HG03469 (cell line): ENCODE results near the gene SLC29A4.
"Not testable (repeated sequence)": the region's sequence is repeated elsewhere in the genome, so short reads cannot be mapped to it uniquely, and the experiment has no call there.

ENCODE experiments used
- ATAC-seq: cut with Tn5 transposase; IDR thresholded peaks from one replicate; pipeline ENCODE4 v1.9.1; 2021; ENCODE audit warnings: mild to moderate bottlenecking, moderate library complexity, moderate number of reproducible peaks; ENCODE audit not compliant: unreplicated experiment

SLC29A4 gene

GRCh38 chr7:5282543-5283316, at the start of gene SLC29A4:
Gene SLC29A4 (plus strand): TSS chr7:5282943. CDS start chr7:5287817, 4,874 bp downstream.
- no peak for ATAC-seq

GRCh38 chr7:5234852-5235831, 47.6 kb upstream of the SLC29A4 start:
- ATAC-seq = no peak

- no peak for ATAC-seq
Observed at GRCh38 chr7:5237286-5237685, 45.5 kb upstream of the SLC29A4 start.

- no peak for ATAC-seq
Observed at GRCh38 chr7:5238500-5238899, 44.2 kb upstream of the SLC29A4 start.

GRCh38 chr7:5243261-5243660, 39.5 kb upstream of the SLC29A4 start:
- ATAC-seq = no peak

- no peak for ATAC-seq
Observed at GRCh38 chr7:5248201-5248885, 34.4 kb upstream of the SLC29A4 start.

- ATAC-seq = not testable (repeated sequence)
Observed at GRCh38 chr7:5250787-5251186, 32.0 kb upstream of the SLC29A4 start.

GRCh38 chr7:5253529-5253928, 29.2 kb upstream of the SLC29A4 start:
- not testable (repeated sequence) for ATAC-seq

GRCh38 chr7:5254371-5254770, 28.4 kb upstream of the SLC29A4 start:
- not testable (repeated sequence) for ATAC-seq

- ATAC-seq = no peak
Observed at GRCh38 chr7:5255832-5256231, 26.9 kb upstream of the SLC29A4 start.

- ATAC-seq = not testable (repeated sequence)
Observed at GRCh38 chr7:5260530-5261068, 22.1 kb upstream of the SLC29A4 start.

- ATAC-seq = not testable (repeated sequence)
Observed at GRCh38 chr7:5263066-5263465, 19.7 kb upstream of the SLC29A4 start.

GRCh38 chr7:5265320-5266190, 17.2 kb upstream of the SLC29A4 start:
- no peak for ATAC-seq

- ATAC-seq = no peak
Observed at GRCh38 chr7:5266191-5267028, 16.3 kb upstream of the SLC29A4 start.

GRCh38 chr7:5267829-5268228, 14.9 kb upstream of the SLC29A4 start:
- not testable (repeated sequence) for ATAC-seq

GRCh38 chr7:5269992-5270657, 12.6 kb upstream of the SLC29A4 start:
- not testable (repeated sequence) for ATAC-seq

- ATAC-seq = no peak
Observed at GRCh38 chr7:5270788-5271187, 12.0 kb upstream of the SLC29A4 start.

GRCh38 chr7:5273831-5274405, 8.8 kb upstream of the SLC29A4 start:
- ATAC-seq = not testable (repeated sequence)
